NCI-H1694 treated with DMSO at 0.1 percent for 48 hours (cell line): Measurements from ENCODE around the gene ELMOD3.
"Not testable (repeated sequence)": the region's sequence is repeated elsewhere in the genome, so short reads cannot be mapped to it uniquely, and the experiment has no call there.

ENCODE experiments used
- DNase-seq: peaks from one replicate; lab custom pipeline; 2025; lab: John Stamatoyannopoulos, UW

The ELMOD3 gene

GRCh38 chr2:85329181-85329651 lies 25.4 kb upstream of the ELMOD3 start:
- no peak for DNase-seq

- not testable (repeated sequence) for DNase-seq
Observed at GRCh38 chr2:85329701-85330100, 24.9 kb upstream of the ELMOD3 start.

- no peak for DNase-seq
Observed at GRCh38 chr2:85330839-85331636, 23.5 kb upstream of the ELMOD3 start.

- not testable (repeated sequence) for DNase-seq
Observed at GRCh38 chr2:85333877-85334276, 20.7 kb upstream of the ELMOD3 start.

GRCh38 chr2:85334928-85335327 lies 19.6 kb upstream of the ELMOD3 start:
- DNase-seq: no peak

DNA sequence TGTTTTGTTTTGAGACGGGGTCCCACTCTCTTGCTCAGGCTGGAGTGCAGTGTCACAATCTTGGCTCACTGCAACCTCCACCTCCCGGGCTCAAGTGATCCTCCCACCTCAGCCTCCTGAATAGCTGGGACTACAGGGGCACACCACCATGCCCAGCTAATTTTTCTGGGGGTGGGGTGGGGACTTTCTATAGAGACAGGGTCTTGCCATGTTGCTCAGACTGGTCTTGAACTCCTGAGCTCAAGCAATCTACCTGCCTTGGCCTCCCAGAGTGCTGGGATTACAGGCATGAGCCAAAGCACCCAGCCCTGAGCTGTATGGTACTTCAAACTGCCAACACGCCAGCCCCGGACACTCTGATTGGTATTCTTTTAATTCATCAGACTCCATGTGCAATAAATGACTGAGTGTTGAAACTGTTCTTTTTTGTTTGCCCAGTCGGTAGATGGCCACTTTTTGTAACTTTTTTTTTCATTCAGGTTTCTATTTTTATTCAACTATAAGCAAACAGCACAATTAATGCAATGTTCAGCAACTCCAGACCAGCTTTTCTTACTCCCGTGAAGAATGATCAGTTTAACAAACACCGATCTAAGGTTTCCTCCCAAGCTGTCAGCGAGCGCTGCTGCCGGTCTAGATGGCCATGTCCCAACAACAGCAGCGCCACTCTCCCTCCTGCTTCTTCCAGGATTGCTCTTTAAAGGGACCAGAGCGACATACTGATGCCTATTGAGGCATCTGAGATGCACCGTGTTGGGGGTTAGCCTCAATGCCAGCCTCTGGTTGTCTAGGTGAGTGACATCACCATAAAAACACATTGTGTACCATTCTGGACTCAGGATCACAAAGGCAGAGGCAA lies 14.3 kb upstream of the ELMOD3 start:
- no peak for DNase-seq

- DNase-seq: no peak
Observed at GRCh38 chr2:85341269-85342029, 13.1 kb upstream of the ELMOD3 start.

- DNase-seq: no peak
Observed at GRCh38 chr2:85342156-85342555, 12.4 kb upstream of the ELMOD3 start.

GRCh38 chr2:85343207-85343895 lies 11.2 kb upstream of the ELMOD3 start:
- DNase-seq: not testable (repeated sequence)

DNA sequence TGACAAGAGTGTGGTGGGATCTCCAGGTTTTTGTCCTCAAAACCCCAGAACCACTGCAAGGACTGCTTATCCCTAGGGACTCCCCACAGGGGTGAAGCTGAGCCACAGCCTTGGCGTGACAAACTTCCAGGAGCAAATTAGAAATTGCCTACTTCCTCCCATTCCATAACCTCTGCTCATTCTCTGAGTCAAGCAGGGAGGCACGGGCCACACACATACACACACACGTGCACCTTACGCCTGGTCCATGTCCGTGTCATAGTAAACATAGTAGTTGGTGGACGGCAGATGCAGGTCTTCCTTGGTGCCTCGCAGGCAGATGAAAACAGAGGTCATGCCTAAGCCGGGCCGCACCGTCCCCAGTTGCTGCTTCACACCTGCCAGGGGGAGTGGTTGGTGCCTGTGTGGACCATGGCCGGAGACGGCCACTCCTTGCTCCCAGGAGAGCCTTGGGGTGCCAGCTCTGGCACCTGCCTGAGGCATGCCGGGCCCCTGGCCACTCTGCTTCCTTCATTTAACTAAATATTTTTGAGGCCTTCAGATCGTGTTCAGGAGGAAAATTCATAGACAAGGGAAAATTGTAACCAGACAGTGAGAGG lies 10.1 kb upstream of the ELMOD3 start:
- DNase-seq: no peak

DNA sequence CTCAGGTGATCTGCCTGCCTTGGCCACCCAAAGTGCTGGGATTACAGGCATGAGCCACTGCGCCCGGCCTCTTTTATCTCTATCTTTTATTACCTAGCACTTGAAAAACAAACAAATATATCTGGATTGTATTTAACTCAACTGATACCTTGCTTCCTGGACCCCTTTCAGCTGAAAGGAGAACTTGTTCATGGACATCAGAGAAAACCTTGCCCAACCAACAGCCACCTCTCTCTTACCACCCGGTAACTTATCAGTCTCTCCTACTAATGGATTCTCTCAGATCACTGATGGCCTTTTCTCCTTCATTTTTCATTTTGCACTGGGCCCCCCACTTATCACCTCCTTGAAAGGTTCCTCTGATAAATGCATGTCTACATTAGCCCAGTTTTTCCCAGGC lies 7.0 kb upstream of the ELMOD3 start:
- no peak for DNase-seq

DNA sequence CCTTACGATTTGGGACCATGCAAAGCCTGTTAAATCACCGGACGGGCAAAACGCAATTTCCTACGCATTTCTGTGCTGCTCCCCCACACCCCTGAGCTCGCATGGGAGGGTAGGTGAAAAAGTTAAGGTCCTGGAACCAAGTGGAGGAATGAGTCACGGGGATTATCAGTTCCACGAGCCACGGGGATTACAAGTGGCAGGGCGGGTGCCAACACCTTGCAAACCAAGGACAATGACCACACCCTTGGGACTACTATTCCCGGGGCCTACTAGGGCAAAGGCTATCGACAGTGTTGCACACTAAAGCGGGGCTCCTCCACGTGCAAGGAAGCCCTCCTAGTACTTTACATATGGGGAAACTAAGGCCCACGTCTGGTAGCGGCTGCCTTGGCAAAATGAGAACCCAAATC lies 688 bp upstream of the ELMOD3 start:
- DNase-seq: no peak

DNA sequence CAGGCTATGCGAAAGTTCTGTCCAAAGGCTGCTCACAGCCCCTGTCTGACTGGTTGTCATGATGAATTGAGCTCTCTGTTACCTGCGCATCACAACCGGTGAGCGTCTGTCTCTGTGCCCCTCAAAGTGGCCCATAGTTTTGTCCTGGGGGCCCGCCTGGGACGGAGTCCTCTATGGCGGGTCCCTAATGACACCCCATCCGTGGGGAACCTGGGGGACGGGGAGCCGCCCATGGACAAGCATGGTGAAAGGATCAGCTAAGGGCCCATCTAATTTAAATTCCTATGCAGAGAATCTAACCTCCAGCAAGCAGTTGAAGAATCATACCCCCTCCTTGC lies 473 bp downstream of the ELMOD3 start:
- DNase-seq: no peak

DNA sequence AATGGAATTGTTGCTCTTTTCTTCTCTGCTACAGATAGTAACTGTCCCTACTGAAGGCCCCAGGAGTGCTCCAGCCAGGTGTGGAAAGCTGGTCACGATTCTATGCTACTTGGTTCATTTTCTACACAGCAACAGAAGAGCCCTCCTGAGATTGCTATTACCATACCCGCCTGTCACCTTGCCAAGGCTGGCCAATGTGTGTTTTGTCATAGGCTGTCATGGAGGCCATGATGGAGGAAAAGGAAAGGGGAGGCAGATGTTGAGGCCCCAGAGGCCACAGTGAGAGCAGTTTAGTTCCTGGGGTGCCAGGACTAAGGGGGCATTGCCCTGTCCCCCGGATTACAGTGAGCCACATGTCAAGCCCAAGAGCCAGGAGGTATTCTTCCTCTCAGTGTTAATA lies 952 bp downstream of the ELMOD3 start:
- no peak for DNase-seq

DNA sequence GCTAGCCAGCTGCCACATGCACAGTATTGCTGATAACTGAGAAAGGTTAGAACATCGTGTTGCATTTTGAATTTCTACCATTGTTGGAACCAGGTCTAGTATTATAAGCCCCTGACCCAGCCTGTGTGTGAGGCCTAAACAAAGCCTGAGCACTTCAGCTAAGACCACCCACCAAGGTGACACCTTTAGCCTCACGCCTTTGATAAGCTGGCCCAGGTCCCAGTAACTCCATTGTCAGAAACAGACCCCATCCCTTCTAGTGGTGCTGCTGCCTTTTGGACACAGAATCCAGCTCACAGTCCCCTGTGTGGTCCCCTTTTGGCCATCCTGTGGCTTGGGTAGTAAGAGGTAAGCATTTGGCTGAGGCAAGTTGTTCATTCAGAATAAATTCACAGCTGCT lies 1.6 kb downstream of the ELMOD3 start:
- no peak for DNase-seq

DNA sequence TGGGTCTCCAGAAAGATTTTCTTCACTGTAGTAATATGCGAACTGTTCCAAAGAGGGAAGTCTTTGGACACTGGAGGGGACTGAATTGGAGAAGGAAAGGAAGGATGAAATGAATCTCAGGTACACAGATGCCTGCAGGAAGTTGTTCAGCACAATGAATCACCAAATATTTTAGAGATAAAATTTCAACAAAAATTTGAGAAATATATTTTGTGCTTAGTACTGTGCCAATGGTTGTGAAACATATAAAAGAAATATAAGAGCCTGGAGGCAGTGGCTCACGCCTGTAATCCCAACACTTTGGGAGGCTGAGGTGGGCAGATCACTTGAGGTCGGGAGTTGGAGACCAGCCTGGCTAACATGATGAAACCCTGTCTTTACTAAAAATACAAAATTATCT lies 3.2 kb downstream of the ELMOD3 start:
- DNase-seq: no peak

DNA sequence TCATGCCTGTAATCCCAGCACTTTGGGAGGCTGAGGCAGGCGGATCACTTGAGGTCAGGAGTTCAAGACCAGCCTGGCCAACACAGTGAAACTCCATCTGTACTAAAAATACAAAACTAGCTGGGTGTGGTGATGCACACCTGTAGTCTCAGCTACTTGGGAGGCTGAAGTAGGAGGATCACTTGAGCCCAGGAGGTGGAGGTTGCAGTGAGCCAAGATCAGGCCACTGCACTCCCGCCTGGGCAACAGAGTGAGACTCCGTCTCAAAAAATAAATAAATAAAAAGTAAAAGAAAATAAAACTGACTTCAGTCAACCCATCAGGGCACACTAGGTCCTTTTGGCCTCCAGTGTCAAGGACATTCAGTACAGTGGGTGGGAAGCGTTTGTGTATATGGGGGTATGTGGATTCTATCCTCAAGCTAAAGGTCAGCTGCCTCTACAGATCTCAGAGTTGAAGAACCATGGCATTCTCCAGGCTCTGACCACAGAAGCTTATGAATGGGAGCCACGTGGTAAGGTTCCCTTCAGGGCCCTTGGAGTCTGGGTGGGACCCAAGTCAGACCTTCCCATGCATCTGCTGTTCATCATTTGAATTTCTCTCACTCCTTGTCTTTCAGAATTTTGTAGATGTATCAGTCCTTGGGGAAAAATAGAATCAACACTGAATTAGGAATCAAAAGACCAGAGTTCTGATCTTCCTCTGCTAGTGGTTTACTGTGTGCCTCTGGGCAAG lies 8.3 kb downstream of the ELMOD3 start:
- DNase-seq: not testable (repeated sequence)

GRCh38 chr2:85367180-85367579 lies 12.6 kb downstream of the ELMOD3 start:
- DNase-seq: no peak

DNA sequence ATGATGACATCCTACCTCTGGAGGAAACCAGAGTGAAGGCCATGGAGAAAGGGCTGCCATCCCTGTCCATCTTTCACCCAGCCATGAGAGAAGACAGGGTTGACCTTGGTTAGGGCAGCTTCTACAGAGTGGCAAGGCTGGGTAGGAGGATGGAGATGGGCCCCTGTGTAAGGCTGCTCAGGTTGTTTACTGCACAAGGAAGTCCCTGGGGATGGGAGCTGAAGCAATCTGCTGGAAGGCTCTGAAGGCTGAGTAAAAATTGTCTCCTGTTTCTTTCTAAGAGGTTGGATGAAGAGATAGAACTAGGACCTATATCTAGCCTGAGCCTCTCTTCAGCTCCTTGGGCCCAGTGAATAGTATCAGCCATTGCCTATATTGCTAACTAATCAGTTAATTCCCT lies 14.4 kb downstream of the ELMOD3 start:
- DNase-seq: no peak

- DNase-seq: no peak
Observed at GRCh38 chr2:85369500-85369899, 14.9 kb downstream of the ELMOD3 start.

DNA sequence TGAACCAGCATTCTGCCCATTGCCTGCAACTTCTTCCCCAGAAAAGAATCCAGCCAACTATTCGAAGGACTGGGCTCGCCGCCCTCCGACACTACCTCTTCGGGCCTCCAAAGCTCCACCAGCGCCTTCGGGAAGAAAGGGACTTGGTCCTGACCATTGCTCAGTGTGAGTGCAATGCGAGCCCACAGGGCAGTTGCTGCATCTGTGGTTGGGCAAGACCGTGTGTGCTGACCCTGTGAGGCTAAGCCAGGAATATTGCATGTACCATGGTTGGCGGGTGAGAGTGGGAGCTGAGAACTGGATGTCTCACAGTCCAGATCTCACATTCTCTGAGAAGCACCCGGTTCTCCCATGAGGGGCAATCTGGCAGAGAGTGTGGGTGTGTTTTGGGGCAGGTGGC lies 16.5 kb downstream of the ELMOD3 start:
- DNase-seq: no peak
